ENCODE data around the gene LHFPL6. TPM values are rescaled to one million over a fixed set of nuclear protein-coding genes. Genes with fewer than 3 reads are reported as not detected.

The LHFPL6 gene
- total and polyA plus RNA-seq, 7 experiments from 2014 or later, result 0.92 TPM; not detected in 6

- no peak for ATAC-seq
- ChIA-PET POLR2A (no interaction called here), CTCF (no interaction called here)
- no peaks in the 10 kb centered on the region for H3K4me1 ChIP-seq (ENCODE audit: control insufficient read depth in 2 of 2, insufficient read depth in 2 of 2, low read length in 2 of 2)
- intact Hi-C loops (cut with micrococcal nuclease), result no loop called here
- Mint-ChIP-seq H3K4me3 (no peak overlapping the region), H3K27me3 (peaks cover 0 to 30% (median 20%) of the 10 kb centered on the region in 5 donors), H3K36me3 (no peaks in the 10 kb centered on the region), H3K4me1 (no peaks in the 10 kb centered on the region), H3K9me3 (peaks cover 0 to 3% (median 0%) of the 10 kb centered on the region in 11 donors), H3K27ac (no peak overlapping the region)
- H3K27ac ChIP-seq (ENCODE audit: low read depth, low read length), result no peak overlapping the region
- H3K4me3 ChIP-seq (ENCODE audit: low read length), result no peak overlapping the region
- peaks cover 0 to 6% of the 10 kb centered on the region in 2 donors for H3K27me3 ChIP-seq (ENCODE audit: control insufficient read depth in 2 of 2, insufficient read depth in 2 of 2, low read length in 2 of 2)
- no peaks in the 10 kb centered on the region for H3K36me3 ChIP-seq (ENCODE audit: control insufficient read depth in 2 of 3, insufficient read depth in 3 of 3, low read length in 3 of 3)
- DNase-seq, result no peak
- H3K9me3 ChIP-seq (ENCODE audit: control insufficient read depth in 2 of 3, low read length in 3 of 3), result no peaks in the 10 kb centered on the region
These were observed 237.1 kb downstream of the LHFPL6 start for GRCh38 chr13:39365879-39366278.

GRCh38 chr13:39364947-39365468, 238.0 kb downstream of the LHFPL6 start:
- no peaks in the 10 kb centered on the region for H3K9me3 ChIP-seq (ENCODE audit: control insufficient read depth in 2 of 3, low read length in 3 of 3)
- no peak overlapping the region for H3K27ac ChIP-seq (ENCODE audit: low read depth, low read length)
- intact Hi-C loops (cut with micrococcal nuclease), result no loop called here
- ATAC-seq, result no peak
- Mint-ChIP-seq H3K4me1 (no peaks in the 10 kb centered on the region), H3K4me3 (no peak overlapping the region), H3K27me3 (peaks cover 0 to 30% (median 20%) of the 10 kb centered on the region in 5 donors), H3K9me3 (peaks cover 0 to 3% (median 0%) of the 10 kb centered on the region in 11 donors), H3K27ac (no peak overlapping the region), H3K36me3 (no peaks in the 10 kb centered on the region)
- ChIA-PET CTCF (no interaction called here), POLR2A (no interaction called here)
- no peaks in the 10 kb centered on the region for H3K4me1 ChIP-seq (ENCODE audit: control insufficient read depth in 2 of 2, insufficient read depth in 2 of 2, low read length in 2 of 2)
- H3K36me3 ChIP-seq (ENCODE audit: control insufficient read depth in 2 of 3, insufficient read depth in 3 of 3, low read length in 3 of 3), result no peaks in the 10 kb centered on the region
- H3K4me3 ChIP-seq (ENCODE audit: low read length), result no peak overlapping the region
- H3K27me3 ChIP-seq (ENCODE audit: control insufficient read depth in 2 of 2, insufficient read depth in 2 of 2, low read length in 2 of 2), result peaks cover 0 to 6% of the 10 kb centered on the region in 2 donors
- no peak for DNase-seq

- no peak overlapping the region for H3K27ac ChIP-seq (ENCODE audit: low read depth, low read length)
- H3K4me1 ChIP-seq (ENCODE audit: control insufficient read depth in 2 of 2, insufficient read depth in 2 of 2, low read length in 2 of 2), result no peaks in the 10 kb centered on the region
- H3K4me3 ChIP-seq (ENCODE audit: low read length), result no peak overlapping the region
- Mint-ChIP-seq H3K9me3 (peaks cover 0 to 4% (median under 1%) of the 10 kb centered on the region in 11 donors), H3K27ac (no peak overlapping the region), H3K27me3 (peaks cover 0 to 30% (median 20%) of the 10 kb centered on the region in 5 donors), H3K36me3 (no peaks in the 10 kb centered on the region), H3K4me1 (no peaks in the 10 kb centered on the region), H3K4me3 (no peak overlapping the region)
- POLR2A ChIA-PET, result no interaction called here
- intact Hi-C loops (cut with micrococcal nuclease), result no loop called here
- no peaks in the 10 kb centered on the region for H3K36me3 ChIP-seq (ENCODE audit: control insufficient read depth in 2 of 3, insufficient read depth in 3 of 3, low read length in 3 of 3)
- DNase-seq (no peak), ATAC-seq (no peak)
- no peaks in the 10 kb centered on the region for H3K9me3 ChIP-seq (ENCODE audit: control insufficient read depth in 2 of 3, low read length in 3 of 3)
- CTCF ChIA-PET, result no interaction called here
- H3K27me3 ChIP-seq (ENCODE audit: control insufficient read depth in 2 of 2, insufficient read depth in 2 of 2, low read length in 2 of 2), result peaks cover 0 to 6% of the 10 kb centered on the region in 2 donors
These were observed 239.6 kb downstream of the LHFPL6 start for GRCh38 chr13:39363382-39363772.

- peaks cover 0 to 9% (median 2%) of the 10 kb centered on the region in 11 donors for H3K9me3 Mint-ChIP-seq
- H3K9me3 ChIP-seq (ENCODE audit: control insufficient read depth in 2 of 3, low read length in 3 of 3), result no peaks in the 10 kb centered on the region
- H3K4me1 ChIP-seq (ENCODE audit: control insufficient read depth in 2 of 2, insufficient read depth in 2 of 2, low read length in 2 of 2), result no peaks in the 10 kb centered on the region
- intact Hi-C loops (cut with micrococcal nuclease), result no loop called here
- H3K36me3 Mint-ChIP-seq, result no peaks in the 10 kb centered on the region
- ATAC-seq (no peak), DNase-seq (no peak)
- no peak overlapping the region for H3K4me3 ChIP-seq (ENCODE audit: low read length)
- H3K27ac Mint-ChIP-seq, result no peak overlapping the region
- no peaks in the 10 kb centered on the region for H3K4me1 Mint-ChIP-seq
- POLR2A ChIA-PET, result no interaction called here
- no peaks in the 10 kb centered on the region for H3K36me3 ChIP-seq (ENCODE audit: control insufficient read depth in 2 of 3, insufficient read depth in 3 of 3, low read length in 3 of 3)
- CTCF ChIA-PET, result no interaction called here
- peaks cover 0 to 27% (median 26%) of the 10 kb centered on the region in 5 donors for H3K27me3 Mint-ChIP-seq
- H3K4me3 Mint-ChIP-seq, result no peak overlapping the region
- H3K27ac ChIP-seq (ENCODE audit: low read depth, low read length), result no peak overlapping the region
- peaks cover 0 to 6% of the 10 kb centered on the region in 2 donors for H3K27me3 ChIP-seq (ENCODE audit: control insufficient read depth in 2 of 2, insufficient read depth in 2 of 2, low read length in 2 of 2)
These were observed 240.2 kb downstream of the LHFPL6 start for GRCh38 chr13:39362652-39363381.

DNA sequence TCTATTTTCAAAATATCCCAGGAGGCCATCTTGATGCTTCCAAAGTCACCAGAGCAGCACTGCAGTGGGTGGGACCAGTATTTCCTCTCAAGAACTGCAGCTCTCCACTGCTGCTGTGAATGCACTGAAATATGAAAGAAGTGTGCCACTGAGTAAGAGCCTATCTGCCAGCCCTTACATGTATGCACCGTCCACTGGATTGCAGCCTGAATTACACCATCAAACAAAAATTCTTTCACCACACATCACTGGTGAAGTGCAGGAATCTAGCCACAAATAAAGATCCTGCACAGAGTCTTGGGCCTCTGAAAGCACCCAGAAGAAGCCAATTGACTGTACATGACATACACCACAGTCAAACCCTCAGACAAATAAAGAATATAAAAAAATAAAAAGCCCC, 249.0 kb downstream of the LHFPL6 start:
- no peak overlapping the region for H3K4me3 ChIP-seq (ENCODE audit: low read length)
- H3K9me3 Mint-ChIP-seq, result peaks cover 0 to 10% (median 0%) of the 10 kb centered on the region in 11 donors
- H3K27ac ChIP-seq (ENCODE audit: low read depth, low read length), result no peak overlapping the region
- H3K27me3 ChIP-seq (ENCODE audit: control insufficient read depth in 2 of 2, insufficient read depth in 2 of 2, low read length in 2 of 2), result no peaks in the 10 kb centered on the region
- H3K36me3 ChIP-seq (ENCODE audit: control insufficient read depth in 2 of 3, insufficient read depth in 3 of 3, low read length in 3 of 3), result no peaks in the 10 kb centered on the region
- peaks cover 0 to 46% (median 18%) of the 10 kb centered on the region in 5 donors for H3K27me3 Mint-ChIP-seq
- intact Hi-C loops (cut with micrococcal nuclease), result no loop called here
- no peaks in the 10 kb centered on the region for H3K4me1 Mint-ChIP-seq
- H3K27ac Mint-ChIP-seq, result no peak overlapping the region
- POLR2A ChIA-PET, result no interaction called here
- H3K36me3 Mint-ChIP-seq, result no peaks in the 10 kb centered on the region
- ATAC-seq, result no peak
- DNase-seq, result no peak
- H3K4me1 ChIP-seq (ENCODE audit: control insufficient read depth in 2 of 2, insufficient read depth in 2 of 2, low read length in 2 of 2), result no peaks in the 10 kb centered on the region
- no peaks in the 10 kb centered on the region for H3K9me3 ChIP-seq (ENCODE audit: control insufficient read depth in 2 of 3, low read length in 3 of 3)
- CTCF ChIA-PET, result no interaction called here
- H3K4me3 Mint-ChIP-seq, result no peak overlapping the region

DNA sequence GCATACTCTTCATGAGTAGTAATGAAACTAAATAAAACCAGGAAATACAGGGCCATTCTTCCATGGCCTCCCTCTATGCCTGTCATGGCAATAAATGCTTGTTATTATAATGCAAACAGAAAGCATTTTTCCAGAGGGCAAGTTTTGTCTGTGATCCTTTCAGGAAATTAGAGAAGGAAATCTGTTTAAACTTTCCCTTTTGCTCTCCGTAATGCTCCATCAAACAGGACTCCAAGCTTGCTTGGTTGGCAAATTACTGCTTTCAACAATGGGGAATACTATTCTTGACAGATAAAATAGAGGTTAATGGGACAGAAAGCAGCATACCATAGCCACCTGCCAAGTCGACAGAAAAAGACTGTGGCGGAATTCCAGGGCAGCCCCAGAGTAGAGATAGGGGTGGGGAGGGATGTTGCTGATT, 252.5 kb downstream of the LHFPL6 start:
- no peak for ATAC-seq

More for the DNA sequence above, 252.5 kb downstream of the LHFPL6 start:
- ChIA-PET POLR2A (no interaction called here), CTCF (no interaction called here)
- no peaks in the 10 kb centered on the region for H3K9me3 Mint-ChIP-seq
- H3K4me3 Mint-ChIP-seq, result no peak overlapping the region
- no peaks in the 10 kb centered on the region for H3K36me3 Mint-ChIP-seq
- H3K4me1 Mint-ChIP-seq, result peaks cover 0 to 5% (median 0%) of the 10 kb centered on the region in 7 donors
- Histone ChIP-seq H3K4me1 (ENCODE audit: control insufficient read depth in 2 of 2, insufficient read depth in 2 of 2, low read length in 2 of 2) (no peaks in the 10 kb centered on the region), H3K27me3 (ENCODE audit: control insufficient read depth in 2 of 2, insufficient read depth in 2 of 2, low read length in 2 of 2) (no peaks in the 10 kb centered on the region), H3K4me3 (ENCODE audit: low read length) (no peak overlapping the region), H3K36me3 (ENCODE audit: control insufficient read depth in 2 of 3, insufficient read depth in 3 of 3, low read length in 3 of 3) (no peaks in the 10 kb centered on the region), H3K9me3 (ENCODE audit: control insufficient read depth in 2 of 3, low read length in 3 of 3) (no peaks in the 10 kb centered on the region), H3K27ac (ENCODE audit: low read depth, low read length) (no peak overlapping the region)
- peaks cover 2 to 43% (median 29%) of the 10 kb centered on the region in 5 donors for H3K27me3 Mint-ChIP-seq
- no peak for DNase-seq
- intact Hi-C loops (cut with micrococcal nuclease), result no loop called here
- H3K27ac Mint-ChIP-seq, result no peak overlapping the region
